ENCODE measurements around the gene WWOX.
"Not testable (repeated sequence)": the region's sequence is repeated elsewhere in the genome, so short reads cannot be mapped to it uniquely, and the experiment has no call there.

The WWOX gene

GRCh38 chr16:78576941-78577340 lies 477.5 kb downstream of the WWOX start:
- DNase-seq (ENCODE audit: low spot score): no peak

- no peak for DNase-seq (ENCODE audit: low spot score)
Observed at GRCh38 chr16:78577630-78578029, 478.2 kb downstream of the WWOX start.

- no peak for DNase-seq (ENCODE audit: low spot score)
Observed at GRCh38 chr16:78579020-78579419, 479.6 kb downstream of the WWOX start.

GRCh38 chr16:78583441-78583840 lies 484.0 kb downstream of the WWOX start:
- DNase-seq (ENCODE audit: low spot score): no peak

GRCh38 chr16:78584213-78584860 lies 484.9 kb downstream of the WWOX start:
- no peak for DNase-seq (ENCODE audit: low spot score)

- no peak for DNase-seq (ENCODE audit: low spot score)
Observed at GRCh38 chr16:78584991-78585390, 485.5 kb downstream of the WWOX start.

- DNase-seq (ENCODE audit: low spot score): no peak
Observed at GRCh38 chr16:78589331-78589730, 489.9 kb downstream of the WWOX start.

GRCh38 chr16:78591682-78592103 lies 492.2 kb downstream of the WWOX start:
- DNase-seq (ENCODE audit: low spot score): no peak

- DNase-seq (ENCODE audit: low spot score): no peak
Observed at GRCh38 chr16:78592111-78592510, 492.7 kb downstream of the WWOX start.

GRCh38 chr16:78593352-78593751 lies 493.9 kb downstream of the WWOX start:
- DNase-seq (ENCODE audit: low spot score): no peak

GRCh38 chr16:78594191-78594590 lies 494.7 kb downstream of the WWOX start:
- DNase-seq (ENCODE audit: low spot score): no peak

- no peak for DNase-seq (ENCODE audit: low spot score)
Observed at GRCh38 chr16:78596348-78596995, 497.0 kb downstream of the WWOX start.

GRCh38 chr16:78596996-78597422 lies 497.6 kb downstream of the WWOX start:
- no peak for DNase-seq (ENCODE audit: low spot score)

- DNase-seq (ENCODE audit: low spot score): no peak
Observed at GRCh38 chr16:78597809-78598570, 498.5 kb downstream of the WWOX start.

GRCh38 chr16:78599271-78599670 lies 499.8 kb downstream of the WWOX start:
- DNase-seq (ENCODE audit: low spot score): no peak

GRCh38 chr16:78604423-78605062 lies 505.1 kb downstream of the WWOX start:
- not testable (repeated sequence) for DNase-seq (ENCODE audit: low spot score)

- DNase-seq (ENCODE audit: low spot score): no peak
Observed at GRCh38 chr16:78605548-78606101, 506.2 kb downstream of the WWOX start.

GRCh38 chr16:78606545-78606944 lies 507.1 kb downstream of the WWOX start:
- no peak for DNase-seq (ENCODE audit: low spot score)

GRCh38 chr16:78607022-78607421 lies 507.6 kb downstream of the WWOX start:
- no peak for DNase-seq (ENCODE audit: low spot score)

- no peak for DNase-seq (ENCODE audit: low spot score)
Observed at GRCh38 chr16:78607465-78607864, 508.0 kb downstream of the WWOX start.

- DNase-seq (ENCODE audit: low spot score): no peak
Observed at GRCh38 chr16:78608305-78608776, 508.9 kb downstream of the WWOX start.

Data from hematopoietic multipotent progenitor cell treated with erythropoietin and hydrocortisone succinate and interleukin-3 and kit ligand, for 15 days (in vitro differentiated cells).